Kidney epithelial cell (primary cell): ENCODE data around the gene S100A2. TPM values are rescaled to one million over a fixed set of nuclear protein-coding genes. Genes with fewer than 3 reads are reported as not detected.

Experiments used
- DNase-seq: peaks from one replicate; pipeline ENCODE4 v3.0.0-alpha.2; 2010; ENCODE audit warnings: low read depth
- H3K27me3 ChIP-seq: 2 replicates; pipeline ENCODE4 v1.6.0; 2011; ENCODE audit warnings: low read length; ENCODE audit not compliant: control insufficient read depth, insufficient read depth
- H3K36me3 ChIP-seq: 2 replicates; pipeline ENCODE4 v1.5.1; 2011; ENCODE audit warnings: low read length; ENCODE audit not compliant: control insufficient read depth, insufficient read depth
- H3K4me3 ChIP-seq: 2 replicates; pipeline ENCODE4 v1.5.1; 2011; ENCODE audit warnings: low read depth, mild to moderate bottlenecking, control low read depth, low read length
- CTCF ChIP-seq: IDR thresholded peaks from 2 replicates; pipeline ENCODE4 v1.5.1; 2011; ENCODE audit warnings: mild to moderate bottlenecking, moderate library complexity, low read length, control low read depth, inconsistent platforms; ENCODE audit not compliant: insufficient read depth, poor library complexity, severe bottlenecking
- total RNA-seq: library from RNA; depleted of rRNA; stranded (reverse); fragments of >200 nt; gene quantifications from 2 replicates; pipeline ENCODE4 v1.2.3, GENCODE V29; 2015

The S100A2 gene
- total RNA-seq, 1 donor from 2014 or later = 27.5 TPM

- H3K4me3 ChIP-seq = no peak overlapping the region
- H3K27me3 ChIP-seq = no peaks in the 10 kb centered on the region
- no peaks in the 10 kb centered on the region for H3K36me3 ChIP-seq
- TF ChIP-seq CTCF = no peak
- no peak for DNase-seq
Observed at GRCh38 chr1:153538315-153538821, 27.3 kb downstream of the S100A2 start.

GRCh38 chr1:153537376-153537730 is 28.3 kb downstream of the S100A2 start:
- Histone ChIP-seq H3K36me3 (no peaks in the 10 kb centered on the region), H3K4me3 (no peak overlapping the region), H3K27me3 (no peaks in the 10 kb centered on the region)
- no peak for DNase-seq
- no peak for TF ChIP-seq CTCF

GRCh38 chr1:153536671-153537375 is 28.8 kb downstream of the S100A2 start:
- DNase-seq = no peak
- Histone ChIP-seq H3K4me3 (no peak overlapping the region), H3K36me3 (no peaks in the 10 kb centered on the region), H3K27me3 (no peaks in the 10 kb centered on the region)
- TF ChIP-seq CTCF = no peak

- H3K4me3 ChIP-seq = peak overlapping the region; percentile 66
- no peaks in the 10 kb centered on the region for H3K36me3 ChIP-seq
- TF ChIP-seq CTCF = no peak
- DNase-seq = peak; percentile 70
- no peaks in the 10 kb centered on the region for H3K27me3 ChIP-seq
Observed at GRCh38 chr1:153536012-153536670, 29.5 kb downstream of the S100A2 start.

GRCh38 chr1:153535242-153536011 is 30.2 kb downstream of the S100A2 start, which contains the start of gene S100A6:
Gene S100A6 (minus strand): TSS chr1:153535991. CDS start chr1:153535339, 652 bp downstream.
- no peaks in the 10 kb centered on the region for H3K36me3 ChIP-seq
- TF ChIP-seq CTCF = no peak
- no peaks in the 10 kb centered on the region for H3K27me3 ChIP-seq
- no peak for DNase-seq
- H3K4me3 ChIP-seq = peak within 1 kb of the TSS; percentile 66
